ELF-1 (cell line): Measurements from ENCODE around the gene DAAM1.

Experiments used
- DNase-seq: peaks from one replicate; pipeline ENCODE4 v3.0.0-alpha.2; 2016; ENCODE audit warnings: low read depth, low spot score

The DAAM1 gene

DNA sequence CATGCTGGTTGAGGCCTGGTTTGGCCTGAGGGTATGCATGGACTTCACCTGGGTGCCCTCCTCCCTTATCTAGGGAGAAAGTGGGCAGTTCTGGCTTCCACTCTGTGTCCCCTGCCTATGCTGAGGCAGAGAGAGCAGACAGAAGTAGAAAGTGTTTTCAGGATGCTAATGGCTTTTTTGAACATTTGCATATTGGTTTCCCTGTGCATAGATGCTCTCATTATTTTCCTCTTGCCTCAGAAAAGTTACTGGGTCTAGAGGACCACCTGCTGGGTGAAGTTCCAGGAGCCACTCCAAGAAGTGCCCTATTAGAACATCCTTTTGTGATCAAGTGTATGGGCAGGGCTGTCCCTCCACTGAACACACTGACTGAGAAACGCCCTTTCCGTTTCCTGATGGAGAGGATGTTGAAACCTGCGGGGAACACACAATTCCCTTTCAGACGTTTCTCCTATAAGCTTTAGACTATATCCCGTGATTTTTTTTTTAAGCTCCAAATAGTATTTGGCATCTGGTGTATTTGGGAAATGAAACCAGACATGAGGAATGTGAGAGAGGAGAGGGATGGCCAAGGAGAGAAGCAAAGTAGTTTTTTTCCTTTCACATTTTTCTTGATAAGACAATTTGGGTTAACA, 66.6 kb downstream of the DAAM1 start:
- DNase-seq, result peak; percentile 49

DNA sequence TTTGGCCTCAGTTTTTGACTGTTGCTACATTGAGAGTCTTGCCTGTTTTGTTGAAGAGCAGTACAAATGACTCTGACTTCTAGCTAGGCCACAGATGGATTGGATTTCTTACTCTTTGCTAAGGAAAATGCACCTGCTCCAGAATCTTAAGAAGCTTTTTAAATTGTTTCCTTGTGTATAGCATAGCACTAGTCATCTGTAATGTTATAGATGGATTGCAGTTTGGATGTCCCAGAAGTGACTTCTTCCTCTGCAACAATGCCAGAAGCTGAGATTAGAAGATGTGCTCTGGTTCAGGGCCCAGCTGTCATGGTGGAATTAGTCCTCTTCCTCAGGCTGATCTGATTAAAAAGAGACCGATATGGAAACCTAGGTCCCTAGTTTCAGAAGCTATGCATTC, 67.9 kb downstream of the DAAM1 start:
- DNase-seq, result no peak

DNA sequence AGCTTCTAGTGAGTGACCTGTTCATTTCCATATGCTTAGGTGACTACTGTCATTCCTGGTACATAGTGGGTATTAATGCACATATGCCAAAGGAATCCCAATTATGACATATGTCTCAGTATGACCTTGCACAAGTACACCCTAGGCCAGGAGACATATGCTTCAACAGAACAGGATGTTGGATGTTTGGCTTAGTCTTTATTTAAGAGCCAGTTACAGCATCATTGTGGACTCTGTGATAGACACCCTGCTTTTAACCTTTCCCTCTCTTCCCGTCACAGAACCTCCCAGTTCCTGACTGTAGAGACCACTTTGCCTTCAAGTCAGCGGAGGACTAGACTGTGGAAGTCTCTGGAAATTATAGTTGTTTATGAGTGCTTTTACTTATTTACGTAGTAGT, 72.9 kb downstream of the DAAM1 start:
- no peak for DNase-seq

DNA sequence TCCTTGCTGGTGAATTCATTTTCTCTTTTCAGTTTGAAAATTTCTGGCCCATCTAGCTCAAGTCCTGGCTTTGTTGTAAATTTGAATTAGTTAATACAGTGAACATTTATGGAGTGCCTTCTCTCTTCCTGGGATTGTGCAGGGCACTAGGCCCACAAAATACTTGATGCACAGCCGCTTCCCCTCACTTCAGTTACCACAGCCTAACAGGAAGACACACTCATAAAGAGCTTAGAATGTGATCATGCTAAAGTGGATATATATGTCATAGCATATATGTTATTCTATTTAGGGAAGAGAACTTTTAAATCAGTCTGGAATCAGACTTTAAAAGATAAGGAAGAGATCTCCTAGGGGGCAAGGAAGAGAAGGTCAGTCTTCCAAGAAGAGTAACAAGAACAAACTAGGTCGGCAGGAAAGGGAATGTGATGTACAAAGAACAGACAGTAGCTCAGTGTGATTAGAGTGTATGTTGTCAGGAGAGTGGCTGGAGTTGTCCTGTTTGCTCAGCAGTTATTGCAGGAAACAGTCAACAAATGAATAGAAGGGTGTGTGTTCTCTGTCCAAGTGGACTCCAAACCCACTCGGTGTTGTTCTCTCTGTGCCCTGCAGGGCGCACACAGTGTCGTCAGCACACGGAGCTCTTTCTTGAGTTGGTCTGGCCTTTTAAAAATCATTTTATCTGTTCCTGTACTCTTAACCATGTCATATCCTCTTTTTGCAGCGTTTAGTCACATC, 74.4 kb downstream of the DAAM1 start:
- no peak for DNase-seq

DNA sequence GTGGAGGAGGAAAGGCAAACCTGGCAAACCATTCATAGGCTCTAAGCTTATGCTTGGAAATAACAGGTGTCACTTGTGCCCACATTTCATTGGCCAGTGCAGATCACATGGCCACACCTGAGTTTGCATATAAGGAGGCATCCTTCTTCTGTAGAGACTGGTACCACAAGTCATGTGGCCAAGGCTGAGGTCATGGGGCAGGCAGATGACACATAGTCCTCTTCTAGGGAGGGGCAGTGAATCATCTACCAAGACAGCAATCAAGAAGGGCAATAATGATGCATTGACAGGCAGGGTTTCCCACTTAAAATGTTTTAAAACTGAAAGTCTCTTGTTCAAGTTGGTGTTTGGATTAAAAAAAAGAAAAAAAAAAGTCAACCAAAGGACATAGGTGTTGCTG, 77.3 kb downstream of the DAAM1 start:
- DNase-seq, result no peak

DNA sequence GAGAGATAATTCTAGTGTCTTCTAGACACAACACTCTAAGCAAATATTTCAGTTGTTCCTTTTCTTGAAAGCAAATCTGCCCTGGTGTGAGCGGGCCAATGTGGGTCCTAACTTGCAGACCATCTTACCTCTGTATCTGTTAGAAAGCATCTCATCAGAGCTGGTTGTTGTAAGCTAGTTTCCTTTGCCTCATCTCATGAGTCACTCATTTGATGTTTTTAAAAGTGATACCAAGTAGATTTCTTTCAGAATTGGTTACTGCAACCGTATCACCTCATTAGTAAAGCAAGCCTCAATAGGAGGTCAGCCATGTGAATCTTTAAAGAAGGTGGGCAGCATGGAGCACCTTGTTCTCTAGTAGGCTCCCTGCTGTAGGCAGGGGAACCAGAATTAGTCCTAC, 78.6 kb downstream of the DAAM1 start:
- DNase-seq, result no peak

DNA sequence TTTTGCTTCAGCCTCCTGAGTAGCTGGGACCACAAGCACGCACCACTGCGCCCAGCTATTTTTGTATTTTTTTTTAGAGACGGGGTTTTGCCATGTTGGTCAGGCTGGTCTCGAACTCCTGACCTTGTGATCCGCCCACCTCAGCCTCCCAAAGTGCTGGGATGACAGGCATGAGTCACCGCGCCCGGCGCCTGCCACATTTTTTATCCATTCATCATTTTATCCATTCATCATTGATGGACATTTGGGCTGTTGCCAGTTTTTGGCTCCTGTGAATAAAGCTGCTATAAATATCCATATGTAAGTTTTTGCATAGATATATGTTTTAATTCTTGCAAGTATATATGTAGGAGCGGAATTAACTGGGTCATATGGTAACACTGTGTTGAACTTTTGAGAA, 79.5 kb downstream of the DAAM1 start:
- DNase-seq, result no peak

DNA sequence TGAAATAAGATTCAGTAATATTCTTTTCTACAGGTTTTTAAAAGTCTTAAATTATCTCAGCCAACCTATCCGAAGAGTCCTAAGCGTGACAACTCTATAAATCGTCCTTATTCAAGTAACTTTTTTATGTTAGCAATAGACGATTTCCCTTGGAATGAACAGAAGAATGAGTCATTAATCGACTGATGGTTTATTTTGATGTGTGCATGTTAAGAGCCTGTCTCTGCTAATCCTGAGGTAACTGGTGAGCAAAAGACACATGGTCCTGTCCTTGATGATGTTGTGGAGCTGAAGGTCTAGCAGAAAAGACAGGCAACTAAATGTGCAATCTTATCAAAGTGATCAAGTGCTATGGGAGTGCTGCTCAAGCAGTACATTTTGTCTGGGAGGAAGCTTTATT, 80.4 kb downstream of the DAAM1 start:
- no peak for DNase-seq

DNA sequence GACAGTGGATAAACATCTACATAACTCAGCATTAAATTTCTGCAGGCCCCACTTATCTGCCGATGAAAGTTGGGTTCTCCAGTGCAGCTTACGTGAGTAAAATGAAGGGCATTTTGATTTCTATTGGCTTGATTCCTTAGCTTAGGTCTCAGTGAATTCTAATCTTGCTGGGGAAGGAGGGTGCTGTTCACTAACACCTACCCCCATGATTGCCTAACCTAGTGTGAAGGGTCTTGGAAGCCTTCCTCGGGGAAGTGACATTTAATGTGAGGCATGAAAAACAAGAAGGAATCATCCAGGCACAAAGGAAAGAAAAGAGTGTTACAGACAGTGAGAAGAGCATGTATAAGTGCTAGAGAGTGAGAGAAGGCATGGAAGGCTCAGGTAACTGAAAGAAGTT, 81.0 kb downstream of the DAAM1 start:
- DNase-seq, result no peak

DNA sequence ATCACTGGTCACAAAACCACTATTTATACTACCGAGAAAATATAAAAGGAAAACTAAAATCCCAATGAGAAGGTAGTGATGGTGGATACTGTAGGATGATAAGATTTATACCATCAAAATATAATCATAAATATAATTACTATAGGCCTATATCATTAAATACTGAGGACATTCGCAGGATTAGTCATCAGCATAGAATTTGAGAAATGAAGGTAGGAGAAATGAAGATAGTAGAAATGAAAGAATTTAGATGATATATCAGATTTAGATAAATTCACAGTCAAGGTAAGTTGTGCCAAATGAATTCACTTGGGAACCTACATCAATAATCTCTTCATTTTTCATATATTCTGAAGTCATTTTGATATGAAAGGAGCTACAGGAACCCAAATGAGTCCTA, 82.8 kb downstream of the DAAM1 start:
- DNase-seq, result no peak

DNA sequence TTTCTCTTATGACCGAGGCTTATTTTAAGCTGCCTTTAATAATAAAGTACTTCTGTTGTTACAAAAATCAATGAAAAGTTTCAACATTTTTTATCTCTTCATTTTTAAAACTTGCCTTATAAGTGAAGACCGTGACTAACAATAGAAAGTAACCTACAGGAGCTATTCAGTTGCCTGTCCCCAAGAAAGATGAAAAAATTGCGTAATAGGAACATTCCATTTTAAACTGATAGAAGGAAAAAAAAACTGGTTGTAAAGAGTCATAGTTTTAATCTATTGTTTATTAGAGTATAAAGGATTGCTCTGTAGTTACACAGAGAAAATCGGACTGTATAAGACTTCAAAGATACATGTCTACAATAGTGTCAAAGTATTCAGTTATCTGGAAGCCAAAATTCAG, 83.3 kb downstream of the DAAM1 start:
- no peak for DNase-seq

DNA sequence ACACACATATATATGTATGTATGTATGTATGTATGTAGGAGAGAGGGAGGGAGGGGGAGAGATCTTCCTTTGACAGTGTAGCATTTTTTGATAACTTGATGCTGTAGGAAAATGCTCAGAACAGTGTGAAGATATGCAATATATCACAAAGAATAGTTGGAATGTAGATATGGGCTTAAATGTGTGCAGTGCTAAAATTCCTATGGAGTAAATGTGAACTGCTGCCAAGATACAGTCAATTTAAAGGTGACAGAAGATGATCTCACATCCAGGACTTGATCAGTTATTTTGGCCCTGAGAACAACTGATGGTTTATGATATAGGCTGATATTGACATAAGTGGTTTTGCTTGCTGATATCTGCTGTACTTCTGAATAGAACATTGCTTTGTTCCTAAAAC, 84.2 kb downstream of the DAAM1 start:
- DNase-seq, result no peak

DNA sequence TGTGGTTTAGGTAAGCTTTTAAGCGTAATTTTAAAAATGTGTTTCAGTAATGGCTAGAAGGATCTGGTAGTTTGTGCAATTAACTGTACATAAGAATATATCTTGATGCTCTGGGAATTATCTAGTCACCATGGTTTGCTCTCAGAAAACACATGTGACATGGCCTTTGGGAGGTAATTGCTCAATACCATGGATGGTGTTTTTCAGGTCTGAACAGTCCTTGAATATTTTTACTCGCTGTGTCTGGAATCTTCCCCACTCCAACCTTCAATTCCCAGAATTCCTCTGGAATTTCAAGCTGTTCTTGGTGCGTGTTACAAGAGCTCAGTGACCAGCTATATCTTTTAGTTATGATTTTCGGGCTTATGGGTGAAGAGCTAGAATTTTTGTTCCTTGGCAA, 85.3 kb downstream of the DAAM1 start:
- DNase-seq, result no peak

DNA sequence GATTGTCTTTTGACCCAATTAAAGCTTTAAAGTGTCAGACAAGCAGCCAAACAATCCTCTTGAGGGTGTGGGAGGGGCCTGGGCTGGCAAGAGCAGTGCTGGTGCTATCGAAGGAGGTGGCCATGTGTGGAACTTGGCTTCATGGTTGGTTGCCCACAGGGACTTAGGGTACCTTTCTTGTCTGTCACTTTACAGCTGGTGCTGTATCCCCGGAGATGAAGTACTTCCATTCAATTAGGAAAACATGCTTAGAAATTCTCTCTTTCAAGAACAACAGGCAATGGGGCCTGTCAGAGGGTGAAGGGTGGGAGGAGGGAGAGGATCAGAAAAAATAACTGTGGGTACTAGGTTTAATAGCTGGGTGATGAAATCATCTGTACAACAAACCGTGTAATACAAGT, 86.5 kb downstream of the DAAM1 start:
- no peak for DNase-seq

DNA sequence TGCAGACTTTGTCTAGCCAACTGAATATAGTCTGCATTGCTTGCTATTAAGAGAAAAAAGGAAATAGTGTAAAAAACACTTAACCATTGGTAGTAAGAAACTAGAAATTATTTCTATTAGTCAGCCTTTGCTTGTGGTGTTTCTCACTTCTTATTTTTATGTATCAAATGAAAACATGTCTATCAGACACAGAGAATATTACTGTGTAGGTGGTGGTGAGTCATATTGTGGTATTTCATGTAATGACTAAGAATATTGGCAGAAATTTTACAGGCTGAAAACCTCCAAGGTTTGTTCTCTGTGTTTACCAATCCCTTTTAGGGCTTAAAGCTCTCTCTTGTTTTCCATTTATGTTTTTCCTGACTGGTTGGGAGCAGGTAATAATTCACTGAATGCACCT, 87.2 kb downstream of the DAAM1 start:
- no peak for DNase-seq

DNA sequence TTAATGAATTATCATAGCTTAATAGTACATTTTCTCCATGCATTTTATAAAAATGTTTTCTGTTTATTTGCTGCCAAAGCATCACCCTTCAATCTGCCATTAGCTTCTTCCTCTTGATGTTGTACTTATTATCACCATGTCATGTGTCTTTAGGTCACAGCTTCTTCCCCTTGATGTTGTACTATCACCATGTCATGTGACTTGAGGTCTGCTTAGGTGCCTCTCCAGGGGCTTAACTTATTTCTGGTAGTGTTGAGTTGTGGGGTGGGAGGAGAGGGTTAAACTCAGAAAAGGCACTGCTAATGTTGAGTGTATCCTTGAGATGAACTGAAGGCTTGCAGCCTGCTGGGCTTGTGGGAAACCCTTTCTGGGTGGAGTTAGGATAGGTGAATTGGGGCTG, 87.8 kb downstream of the DAAM1 start:
- no peak for DNase-seq

DNA sequence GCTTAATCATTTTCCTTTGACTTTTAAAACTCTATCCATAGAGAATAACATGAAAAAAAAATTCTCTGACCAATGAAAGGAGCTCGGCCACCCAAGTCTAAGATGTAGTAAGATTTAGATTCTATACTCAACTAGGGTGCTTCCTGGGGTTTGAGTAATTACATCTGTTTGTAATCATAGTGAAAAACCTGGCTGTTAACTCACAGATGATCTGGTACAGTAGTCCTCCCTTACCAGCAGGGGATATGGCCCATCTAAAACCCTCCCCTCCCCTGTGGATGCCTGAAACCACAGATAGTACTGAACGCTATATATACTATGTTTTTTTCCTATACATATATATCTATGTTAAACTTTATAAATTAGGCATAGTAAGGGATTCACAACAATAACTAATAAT, 89.2 kb downstream of the DAAM1 start:
- DNase-seq, result no peak

DNA sequence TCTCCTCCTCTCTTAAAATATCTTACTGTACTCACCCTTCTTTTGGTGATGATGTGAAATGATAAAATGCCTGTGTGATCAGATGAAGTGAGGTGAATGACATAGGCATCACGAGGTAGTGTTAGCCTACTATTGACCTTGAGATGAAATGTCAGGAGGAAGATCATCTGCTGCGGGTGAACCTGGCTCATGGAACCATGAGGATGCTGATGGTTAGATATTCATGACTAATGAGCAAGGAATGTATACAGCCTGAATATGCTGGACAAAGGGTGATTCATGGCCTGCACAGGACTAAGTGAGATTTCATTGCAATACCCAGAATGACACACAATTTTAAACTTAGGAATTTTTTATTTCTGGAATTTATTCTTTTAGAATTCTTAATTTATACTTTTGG, 89.6 kb downstream of the DAAM1 start:
- DNase-seq, result no peak

DNA sequence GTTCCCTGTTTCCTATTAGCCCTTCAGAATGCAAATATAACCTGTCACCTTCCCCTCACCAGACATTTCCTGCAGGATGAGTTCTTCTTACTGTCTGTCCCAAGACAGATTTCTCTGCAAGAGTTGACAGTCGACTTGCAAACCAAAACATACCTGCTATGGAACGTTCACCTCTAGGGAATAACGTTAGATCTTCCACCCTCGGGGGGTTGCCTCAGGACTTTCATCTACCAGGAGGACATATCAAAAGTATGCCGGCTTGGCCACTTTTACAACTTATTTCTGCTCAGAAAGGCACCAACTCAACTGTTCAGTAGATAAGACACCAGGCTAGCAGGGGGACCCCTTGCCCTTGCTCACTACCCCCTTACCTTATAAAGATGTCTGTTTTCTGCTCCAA, 92.5 kb downstream of the DAAM1 start:
- peak; percentile 6 for DNase-seq

DNA sequence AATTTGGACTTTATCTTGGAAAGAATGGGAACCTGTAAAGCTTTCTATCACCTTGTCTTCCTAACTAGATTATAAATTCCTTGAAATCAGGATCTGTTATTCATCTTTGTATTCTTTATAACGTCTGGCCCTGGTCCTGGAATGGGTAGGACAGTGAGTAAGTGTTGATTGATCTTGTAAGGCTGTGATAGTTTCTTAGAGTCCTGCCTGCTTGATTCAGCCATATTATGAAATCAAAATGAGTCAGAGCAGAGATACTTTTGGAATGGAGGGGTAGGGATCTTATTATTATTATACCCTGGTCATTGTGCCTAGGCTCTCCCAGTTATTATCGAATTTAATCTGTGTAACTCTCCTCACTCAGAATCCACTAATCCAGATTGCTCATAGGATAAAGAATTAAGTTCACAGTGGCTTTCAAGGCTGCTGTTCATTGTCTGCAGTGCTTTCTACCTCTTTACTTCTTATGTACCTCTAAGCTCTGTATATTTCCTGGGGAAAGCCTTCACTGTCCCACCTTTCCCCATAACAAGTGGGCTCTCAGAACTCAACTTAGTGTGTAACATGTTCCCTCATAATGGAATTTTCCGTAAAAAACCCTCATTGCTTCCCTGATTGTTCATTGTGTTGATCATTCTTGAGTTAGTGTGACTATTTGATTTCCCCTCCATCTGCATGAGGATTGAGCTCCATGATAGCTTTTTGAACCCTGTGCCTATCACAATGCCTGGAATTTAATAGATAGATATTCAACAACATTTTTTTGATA, 93.3 kb downstream of the DAAM1 start:
- DNase-seq, result no peak

DNA sequence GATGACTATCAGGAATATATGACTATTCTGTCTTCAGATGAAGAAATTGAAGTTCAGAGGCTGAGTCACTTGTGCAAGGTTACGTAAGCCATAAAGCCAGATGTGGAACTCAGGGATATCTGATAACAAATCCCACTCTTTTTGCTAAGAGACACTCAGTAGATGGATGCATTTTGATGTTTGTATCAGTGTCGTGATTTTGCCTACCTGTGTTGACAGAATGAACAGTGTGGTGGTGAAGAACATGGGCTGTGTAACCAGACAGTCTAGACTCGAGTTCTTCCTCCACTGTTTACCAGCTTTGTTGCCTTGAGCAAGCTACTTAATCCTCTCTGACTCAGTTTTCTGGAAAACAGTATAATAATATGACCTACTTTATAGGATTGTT, 93.9 kb downstream of the DAAM1 start:
- no peak for DNase-seq

DNA sequence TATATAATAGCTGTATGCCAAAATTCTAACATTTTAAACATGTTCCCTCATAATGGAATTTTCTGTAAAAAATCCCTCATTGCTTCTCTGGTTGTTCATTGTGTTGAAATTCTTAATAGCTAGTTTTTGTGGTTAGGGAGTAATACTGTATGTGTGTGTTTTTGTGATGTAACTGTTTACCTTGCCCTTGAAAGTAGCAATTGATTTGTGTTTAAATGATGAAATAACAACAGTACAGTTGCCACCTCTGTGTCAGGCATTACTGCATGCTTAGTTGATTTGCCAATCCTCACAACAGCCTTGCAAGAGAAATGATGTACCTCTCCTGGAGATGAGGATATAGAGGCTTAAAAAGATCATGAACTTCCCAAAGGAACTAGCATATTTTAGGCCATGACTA, 94.9 kb downstream of the DAAM1 start:
- no peak for DNase-seq

DNA sequence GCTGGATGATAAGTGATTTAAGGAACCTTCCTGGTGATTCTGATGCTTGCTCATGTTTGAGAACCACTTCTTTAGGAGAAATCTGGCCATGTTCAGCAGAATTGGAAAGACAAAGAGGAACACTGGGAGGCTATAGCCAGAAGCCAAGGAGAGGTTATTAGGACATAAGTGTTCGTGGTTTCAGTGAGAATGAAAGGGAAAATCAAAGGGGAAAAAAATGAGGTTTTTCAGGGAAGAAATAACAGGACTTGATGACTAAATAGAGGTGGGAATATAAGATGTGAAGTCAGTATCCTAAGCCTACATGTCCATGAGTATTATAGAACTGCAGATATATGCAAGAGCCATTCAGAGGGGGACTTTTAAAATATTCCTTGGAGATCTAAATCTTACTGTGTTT, 95.6 kb downstream of the DAAM1 start:
- no peak for DNase-seq
